ENCODE measurements around the gene WDR59. TPM values are rescaled to one million over a fixed set of nuclear protein-coding genes. Genes with fewer than 3 reads are reported as not detected.
"Not testable (repeated sequence)": the region's sequence is repeated elsewhere in the genome, so short reads cannot be mapped to it uniquely, and the experiment has no call there.

Gene WDR59
- total RNA-seq, 1 experiment from 2014 or later = 95.4 TPM

GRCh38 chr16:74844041-74844980, 140.6 kb downstream of the WDR59 start:
- TF ChIP-seq, protein P1, sequence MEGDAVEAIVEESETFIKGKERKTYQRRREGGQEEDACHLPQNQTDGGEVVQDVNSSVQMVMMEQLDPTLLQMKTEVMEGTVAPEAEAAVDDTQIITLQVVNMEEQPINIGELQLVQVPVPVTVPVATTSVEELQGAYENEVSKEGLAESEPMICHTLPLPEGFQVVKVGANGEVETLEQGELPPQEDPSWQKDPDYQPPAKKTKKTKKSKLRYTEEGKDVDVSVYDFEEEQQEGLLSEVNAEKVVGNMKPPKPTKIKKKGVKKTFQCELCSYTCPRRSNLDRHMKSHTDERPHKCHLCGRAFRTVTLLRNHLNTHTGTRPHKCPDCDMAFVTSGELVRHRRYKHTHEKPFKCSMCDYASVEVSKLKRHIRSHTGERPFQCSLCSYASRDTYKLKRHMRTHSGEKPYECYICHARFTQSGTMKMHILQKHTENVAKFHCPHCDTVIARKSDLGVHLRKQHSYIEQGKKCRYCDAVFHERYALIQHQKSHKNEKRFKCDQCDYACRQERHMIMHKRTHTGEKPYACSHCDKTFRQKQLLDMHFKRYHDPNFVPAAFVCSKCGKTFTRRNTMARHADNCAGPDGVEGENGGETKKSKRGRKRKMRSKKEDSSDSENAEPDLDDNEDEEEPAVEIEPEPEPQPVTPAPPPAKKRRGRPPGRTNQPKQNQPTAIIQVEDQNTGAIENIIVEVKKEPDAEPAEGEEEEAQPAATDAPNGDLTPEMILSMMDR (IDR thresholded peaks at IDR 0.05; ENCODE audit: unreplicated experiment) = no peak
- CTCF ChIA-PET = no interaction called here
- intact Hi-C loops (cut with micrococcal nuclease; ENCODE audit: unreplicated experiment) = no loop called here
- BruUV-seq (replicated peaks) = no TSS peak
- Mint-ChIP-seq H3K4me1 (ENCODE audit: low read depth, unreplicated experiment) (no peaks in the 10 kb centered on the region), H3K9me3 (ENCODE audit: low read depth, unreplicated experiment) (no peaks in the 10 kb centered on the region), H3K27me3 (ENCODE audit: unreplicated experiment) (no peaks in the 10 kb centered on the region), H3K36me3 (ENCODE audit: insufficient read depth, unreplicated experiment) (no peaks in the 10 kb centered on the region), H3K27ac (ENCODE audit: unreplicated experiment) (no peak overlapping the region), H3K4me3 (ENCODE audit: low read depth, unreplicated experiment) (no peak overlapping the region)
- DNase-seq = no peak

DNA sequence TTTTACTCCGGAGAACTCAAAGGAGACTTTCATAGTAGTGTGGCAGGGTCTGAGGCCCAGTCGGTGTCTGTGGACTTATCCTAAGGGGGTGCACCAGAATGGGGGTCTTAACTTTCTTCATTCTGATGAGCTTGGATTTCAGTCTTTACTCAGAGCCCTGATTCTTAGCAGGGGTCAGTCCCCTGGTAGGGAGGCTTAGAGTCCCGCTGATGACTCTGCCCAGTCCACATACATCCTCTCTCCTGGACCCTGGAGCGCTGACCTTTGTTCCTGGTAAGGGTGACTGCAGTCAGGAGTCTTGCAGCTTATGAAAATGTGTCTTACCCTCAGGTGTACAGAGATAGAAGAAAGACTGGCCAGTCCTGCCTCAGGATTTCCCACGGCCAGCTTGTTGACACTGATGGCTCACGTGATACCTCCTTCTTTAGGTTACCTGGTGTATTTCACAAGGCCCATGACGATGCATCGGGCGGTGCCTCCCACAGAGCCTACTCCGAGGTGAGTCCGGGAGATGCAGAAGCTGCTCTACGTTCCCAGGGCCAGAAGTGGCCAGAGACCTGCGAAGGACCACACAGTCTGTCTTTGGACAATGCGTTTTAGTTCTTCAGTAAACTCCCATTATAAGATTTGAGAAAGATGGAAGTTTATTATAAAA, 141.4 kb downstream of the WDR59 start:
- not testable (repeated sequence) for DNase-seq; H3K27ac Mint-ChIP-seq (ENCODE audit: unreplicated experiment); H3K9me3 Mint-ChIP-seq (ENCODE audit: low read depth, unreplicated experiment)

DNA sequence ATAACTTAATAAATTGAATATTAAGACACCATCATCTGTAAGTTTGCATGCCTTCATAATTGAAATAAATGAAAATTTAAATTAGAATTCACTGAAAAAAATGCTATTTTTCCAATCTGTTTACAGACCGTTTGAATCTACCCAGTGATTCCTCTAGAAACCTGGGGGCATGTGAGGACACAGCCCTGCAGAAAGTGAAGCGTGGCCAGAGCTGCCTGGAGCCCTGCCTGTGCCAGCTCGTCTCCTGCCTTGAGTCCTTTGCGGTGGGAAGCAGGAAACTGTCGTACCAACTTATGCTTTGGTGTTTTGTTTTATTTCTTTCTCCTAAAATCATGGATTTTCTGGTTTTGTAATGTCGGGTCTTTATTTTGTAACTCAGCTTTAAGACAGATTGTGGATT, 142.5 kb downstream of the WDR59 start:
- CTCF ChIA-PET = interaction anchor here (0.7 kb wide), 2 partner anchors 20 to 26 kb away, joined by 3 to 6 read pairs; no protein-coding TSS in a partner anchor
- Mint-ChIP-seq H3K27ac (ENCODE audit: unreplicated experiment) (no peak overlapping the region), H3K4me3 (ENCODE audit: low read depth, unreplicated experiment) (no peak overlapping the region), H3K4me1 (ENCODE audit: low read depth, unreplicated experiment) (no peaks in the 10 kb centered on the region), H3K36me3 (ENCODE audit: insufficient read depth, unreplicated experiment) (no peaks in the 10 kb centered on the region), H3K9me3 (ENCODE audit: low read depth, unreplicated experiment) (no peaks in the 10 kb centered on the region), H3K27me3 (ENCODE audit: unreplicated experiment) (no peaks in the 10 kb centered on the region)
- TF ChIP-seq, protein P1 (IDR thresholded peaks at IDR 0.05; ENCODE audit: unreplicated experiment) = no peak
- no TSS peak for BruUV-seq (replicated peaks)
- intact Hi-C loops (cut with micrococcal nuclease; ENCODE audit: unreplicated experiment) = no loop called here
- DNase-seq = no peak

More for the DNA sequence above, 141.4 kb downstream of the WDR59 start:
- H3K36me3 Mint-ChIP-seq (ENCODE audit: insufficient read depth, unreplicated experiment); BruUV-seq (replicated peaks); intact Hi-C loops (cut with micrococcal nuclease; ENCODE audit: unreplicated experiment); H3K4me1 Mint-ChIP-seq (ENCODE audit: low read depth, unreplicated experiment); H3K27me3 Mint-ChIP-seq (ENCODE audit: unreplicated experiment); CTCF ChIA-PET; H3K4me3 Mint-ChIP-seq (ENCODE audit: low read depth, unreplicated experiment): not testable (repeated sequence)

- Mint-ChIP-seq H3K27me3 (ENCODE audit: unreplicated experiment) (no peaks in the 10 kb centered on the region), H3K4me3 (ENCODE audit: low read depth, unreplicated experiment) (no peak overlapping the region), H3K36me3 (ENCODE audit: insufficient read depth, unreplicated experiment) (no peaks in the 10 kb centered on the region), H3K9me3 (ENCODE audit: low read depth, unreplicated experiment) (no peaks in the 10 kb centered on the region), H3K27ac (ENCODE audit: unreplicated experiment) (no peak overlapping the region), H3K4me1 (ENCODE audit: low read depth, unreplicated experiment) (no peaks in the 10 kb centered on the region)
- DNase-seq = no peak
- TF ChIP-seq, protein P1 (IDR thresholded peaks at IDR 0.05; ENCODE audit: unreplicated experiment) = no peak
- CTCF ChIA-PET = interaction anchor here (0.7 kb wide), 2 partner anchors 20 to 25 kb away, joined by 3 to 6 read pairs; no protein-coding TSS in a partner anchor
- intact Hi-C loops (cut with micrococcal nuclease; ENCODE audit: unreplicated experiment) = no loop called here
- no TSS peak for BruUV-seq (replicated peaks)
Measured at GRCh38 chr16:74841904-74842303, 143.0 kb downstream of the WDR59 start.

Data from Calu3 (cell line).